SIG-M5 treated with dmso at 0.1 percent for 504 hours (cell line): ENCODE results near the gene IFNL2.
"Not testable (repeated sequence)": the region's sequence is repeated elsewhere in the genome, so short reads cannot be mapped to it uniquely, and the experiment has no call there.

Experiments used
- DNase-seq: peaks from one replicate; lab custom pipeline; 2025; ENCODE audit not compliant: unreplicated experiment; lab: John Stamatoyannopoulos, UW

The IFNL2 gene

GRCh38 chr19:39268085-39268484, at the start of gene IFNL2:
Gene IFNL2, plus strand, starts transcription at chr19:39268396. Its CDS starts 173 bp downstream, at chr19:39268569.
- DNase-seq = not testable (repeated sequence)

- not testable (repeated sequence) for DNase-seq
These were observed 49.1 kb upstream of the IFNL2 start for GRCh38 chr19:39219108-39219507.

- peak; percentile 15 for DNase-seq
These were observed 44.4 kb upstream of the IFNL2 start for GRCh38 chr19:39223703-39224279.

GRCh38 chr19:39224910-39225309, 43.3 kb upstream of the IFNL2 start:
- peak; percentile 37 for DNase-seq

GRCh38 chr19:39230096-39230764, 38.0 kb upstream of the IFNL2 start:
- no peak for DNase-seq

GRCh38 chr19:39232708-39233107, 35.5 kb upstream of the IFNL2 start:
- DNase-seq = no peak

- DNase-seq = no peak
These were observed 31.7 kb upstream of the IFNL2 start for GRCh38 chr19:39236527-39236926.

- peak; percentile 32 for DNase-seq
These were observed 30.7 kb upstream of the IFNL2 start for GRCh38 chr19:39237200-39238184.

- DNase-seq = no peak
These were observed 30.0 kb upstream of the IFNL2 start for GRCh38 chr19:39238209-39238608.

- DNase-seq = no peak
These were observed 29.3 kb upstream of the IFNL2 start for GRCh38 chr19:39238944-39239343.

- DNase-seq = no peak
These were observed 27.8 kb upstream of the IFNL2 start for GRCh38 chr19:39240421-39240820.

- DNase-seq = not testable (repeated sequence)
These were observed 24.5 kb upstream of the IFNL2 start for GRCh38 chr19:39243741-39244140.

GRCh38 chr19:39244410-39245100, 23.6 kb upstream of the IFNL2 start, which contains the start of gene IFNL3:
Gene IFNL3, minus strand, starts transcription at chr19:39245006. Its CDS starts 39 bp downstream, at chr19:39244967.
- not testable (repeated sequence) for DNase-seq

- DNase-seq = not testable (repeated sequence)
These were observed 23.0 kb upstream of the IFNL2 start for GRCh38 chr19:39245166-39245565.

- no peak for DNase-seq
These were observed 21.1 kb upstream of the IFNL2 start for GRCh38 chr19:39246951-39247669.

GRCh38 chr19:39247701-39248664, 20.2 kb upstream of the IFNL2 start:
- DNase-seq = no peak

GRCh38 chr19:39248806-39249205, 19.4 kb upstream of the IFNL2 start, which contains the start of gene IFNL4:
Gene IFNL4, minus strand, starts transcription at chr19:39248856.
- DNase-seq = no peak

GRCh38 chr19:39251081-39251480, 17.1 kb upstream of the IFNL2 start:
- no peak for DNase-seq

- DNase-seq = no peak
These were observed 16.4 kb upstream of the IFNL2 start for GRCh38 chr19:39251846-39252245.
